ACHN (cell line): Measurements from ENCODE around the gene SUSD3.

ENCODE experiments used
- DNase-seq: peaks from one replicate; pipeline ENCODE4 v3.0.0-alpha.2; 2015
- in situ Hi-C: cut with HindIII; loops from 2 replicates; pipeline ENCODE4 v1.10.0; 2017; ENCODE audit warnings: low sequenced_read_pairs, low pct_ligation_motif_present, low pct_unique_long_range_greater_than_20kb

Gene SUSD3

GRCh38 chr9:93048566-93049448 is 9.7 kb upstream of the SUSD3 start:
- in situ Hi-C loops, result no loop called here
- DNase-seq, result no peak

- in situ Hi-C loops, result no loop called here
- DNase-seq, result no peak
These were observed 9.0 kb upstream of the SUSD3 start for GRCh38 chr9:93049491-93049890.

DNA sequence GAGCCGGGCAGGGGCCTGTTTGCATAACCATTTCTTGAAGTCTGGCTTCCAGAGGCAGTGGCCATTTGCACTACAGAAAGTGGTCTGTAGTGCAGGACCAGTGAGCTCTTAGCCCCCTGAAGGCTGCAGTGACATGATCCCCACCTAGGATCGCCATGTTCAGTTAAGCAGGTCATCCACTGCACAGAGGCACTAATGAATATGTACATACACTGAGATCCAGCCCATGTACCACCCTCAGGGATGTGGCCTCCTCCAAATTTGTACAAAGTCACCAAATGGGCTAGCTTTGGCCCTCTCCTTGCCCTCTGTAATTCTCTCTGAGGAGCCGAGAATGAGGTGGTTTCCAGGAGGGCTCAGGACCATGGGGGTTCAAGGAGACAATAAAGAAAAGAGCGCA is 8.3 kb upstream of the SUSD3 start:
- in situ Hi-C loops, result no loop called here
- no peak for DNase-seq

DNA sequence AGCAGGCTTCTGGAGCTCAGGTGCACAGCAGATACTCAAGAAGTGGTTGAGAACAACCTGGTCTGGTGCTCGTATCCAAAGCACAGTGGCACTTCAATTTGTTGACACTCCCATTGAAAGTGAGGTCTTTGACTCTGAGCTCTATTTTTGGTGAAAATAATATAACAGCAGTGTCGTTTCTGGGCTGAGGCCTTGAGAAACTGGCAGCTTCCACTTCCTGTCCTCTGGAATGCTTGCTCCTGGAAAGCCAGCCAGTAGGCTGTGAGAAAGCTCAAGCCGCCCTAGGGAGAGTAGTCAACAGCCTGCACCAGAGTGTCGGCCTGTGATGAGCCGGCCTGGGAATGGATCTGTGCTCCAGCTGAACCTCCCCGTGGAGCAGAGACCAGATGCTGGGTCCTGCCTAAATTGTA is 6.8 kb upstream of the SUSD3 start:
- no peak for DNase-seq
- in situ Hi-C loops, result no loop called here

DNA sequence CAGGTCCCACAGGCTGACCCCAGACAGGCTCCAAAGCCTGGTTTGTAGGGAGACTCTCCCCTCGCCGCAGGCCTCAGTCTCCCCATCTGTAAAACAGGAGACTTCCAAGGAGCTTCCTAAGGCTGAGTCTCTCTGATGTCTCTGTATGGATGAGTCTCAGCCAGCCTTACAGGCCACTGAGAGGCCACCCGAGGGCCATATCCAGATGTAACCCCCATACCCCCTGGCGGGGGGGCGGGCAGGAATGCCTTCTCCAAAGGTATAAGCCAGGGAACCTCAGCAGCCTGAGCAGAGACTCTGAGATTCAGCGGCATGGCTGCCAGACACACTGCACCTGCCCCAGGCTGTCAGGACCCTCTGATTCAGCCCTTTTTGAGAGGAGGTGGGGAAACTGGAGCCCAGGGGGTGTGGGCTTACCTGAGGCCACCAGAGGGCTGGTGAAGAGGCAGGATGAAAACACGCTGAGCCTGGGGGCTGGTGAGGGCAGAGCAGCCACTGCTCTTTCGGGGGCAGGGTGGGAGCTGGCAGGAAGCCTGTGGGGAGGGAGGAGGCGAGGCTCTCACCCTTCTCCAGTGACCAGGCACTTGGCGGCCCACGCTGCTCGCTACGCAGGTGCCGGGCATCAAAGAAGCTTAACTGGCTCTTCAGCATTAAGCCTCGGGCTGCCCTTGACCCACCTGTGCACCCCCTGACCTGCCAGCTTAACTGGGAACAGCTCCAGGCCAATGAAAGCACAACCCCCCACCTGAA is 5.5 kb upstream of the SUSD3 start:
- in situ Hi-C loops, result no loop called here
- DNase-seq, result no peak

GRCh38 chr9:93053781-93054331 is 4.6 kb upstream of the SUSD3 start:
- in situ Hi-C loops, result no loop called here
- no peak for DNase-seq

GRCh38 chr9:93054758-93055704 is 3.5 kb upstream of the SUSD3 start:
- DNase-seq, result no peak
- in situ Hi-C loops, result no loop called here

- in situ Hi-C loops, result no loop called here
- no peak for DNase-seq
These were observed 1.3 kb upstream of the SUSD3 start for GRCh38 chr9:93057042-93057702.

GRCh38 chr9:93057703-93058354 is 672 bp upstream of the SUSD3 start:
- in situ Hi-C loops, result no loop called here
- no peak for DNase-seq

GRCh38 chr9:93059011-93059714 is 662 bp downstream of the SUSD3 start:
- in situ Hi-C loops, result no loop called here
- DNase-seq, result no peak

- DNase-seq, result no peak
- in situ Hi-C loops, result no loop called here
These were observed 1.4 kb downstream of the SUSD3 start for GRCh38 chr9:93059715-93060578.

- in situ Hi-C loops, result no loop called here
- DNase-seq, result no peak
These were observed 2.3 kb downstream of the SUSD3 start for GRCh38 chr9:93060746-93061259.

- in situ Hi-C loops, result no loop called here
- no peak for DNase-seq
These were observed 2.8 kb downstream of the SUSD3 start for GRCh38 chr9:93061260-93061751.

DNA sequence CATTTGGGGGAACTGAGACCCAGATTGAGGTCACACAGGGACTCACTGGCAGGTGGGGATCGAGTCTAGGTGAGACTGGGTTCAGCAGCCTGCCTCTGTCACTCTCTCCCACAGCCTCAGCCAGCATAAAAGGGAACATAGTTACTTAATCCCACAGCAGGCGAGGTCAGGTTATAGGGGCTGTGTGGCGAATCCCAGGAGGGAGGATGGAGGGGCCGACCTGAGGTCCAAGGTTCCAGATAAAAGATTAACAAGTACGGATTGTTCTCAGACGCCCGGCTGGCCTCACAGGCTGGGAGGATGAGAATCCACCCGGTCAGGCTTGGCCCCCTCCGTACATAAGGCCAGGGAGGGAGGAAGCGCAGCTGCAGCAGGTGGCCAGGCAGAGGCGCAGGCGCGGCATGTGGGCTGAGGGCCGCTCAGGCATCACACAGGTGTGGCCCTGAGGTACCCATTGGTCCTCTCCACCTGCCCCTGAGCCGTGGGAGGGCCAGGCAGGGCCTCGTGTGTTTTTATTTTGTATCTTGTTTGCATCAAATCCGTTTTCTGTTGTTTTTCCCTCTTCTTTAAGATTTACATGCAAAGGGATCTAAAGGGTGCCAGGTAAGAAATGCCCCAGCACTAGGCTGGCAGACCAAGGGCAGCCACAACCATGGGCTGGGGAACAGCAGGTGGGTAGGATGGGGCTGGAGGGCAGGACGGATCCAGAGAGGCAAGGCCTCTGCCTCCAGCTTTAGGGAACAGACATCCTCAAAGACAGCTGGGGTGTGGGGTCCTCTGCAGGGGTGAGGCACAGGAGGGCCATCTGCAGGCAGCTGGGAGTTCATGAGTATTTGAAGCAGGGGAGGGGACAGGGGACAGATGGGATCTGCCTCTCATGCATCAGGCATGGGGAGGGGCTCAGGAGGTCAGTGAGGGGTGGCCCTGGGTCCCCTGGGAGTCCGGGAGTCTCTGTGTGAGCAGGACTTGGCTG is 3.6 kb downstream of the SUSD3 start:
- DNase-seq, result no peak
- in situ Hi-C loops, result no loop called here
